HG03439 (cell line): Measurements from ENCODE around the gene UNKL.
"Not testable (repeated sequence)": the region's sequence is repeated elsewhere in the genome, so short reads cannot be mapped to it uniquely, and the experiment has no call there.

Source experiments
- ATAC-seq: cut with Tn5 transposase; IDR thresholded peaks from one replicate; pipeline ENCODE4 v1.9.1; 2021; ENCODE audit warnings: mild to moderate bottlenecking, moderate library complexity; ENCODE audit not compliant: unreplicated experiment

Gene UNKL

GRCh38 chr16:1330260-1330914 is 84.1 kb downstream of the UNKL start:
- ATAC-seq = no peak

GRCh38 chr16:1328961-1329360 is 85.5 kb downstream of the UNKL start:
- not testable (repeated sequence) for ATAC-seq

- not testable (repeated sequence) for ATAC-seq
Measured at GRCh38 chr16:1328136-1328535, 86.4 kb downstream of the UNKL start.

- no peak for ATAC-seq
Measured at GRCh38 chr16:1327619-1327947, 86.9 kb downstream of the UNKL start.

- ATAC-seq = no peak
Measured at GRCh38 chr16:1326946-1327618, 87.4 kb downstream of the UNKL start.

- no peak for ATAC-seq
Measured at GRCh38 chr16:1326391-1326790, 88.1 kb downstream of the UNKL start.

- ATAC-seq = no peak
Measured at GRCh38 chr16:1325673-1326371, 88.7 kb downstream of the UNKL start.

GRCh38 chr16:1325261-1325660 is 89.2 kb downstream of the UNKL start:
- no peak for ATAC-seq

- ATAC-seq = no peak
Measured at GRCh38 chr16:1324286-1324826, 90.1 kb downstream of the UNKL start.

GRCh38 chr16:1323296-1324239 is 90.9 kb downstream of the UNKL start:
- ATAC-seq = no peak

- ATAC-seq = no peak
Measured at GRCh38 chr16:1322407-1322806, 92.1 kb downstream of the UNKL start.

GRCh38 chr16:1320658-1321240 is 93.8 kb downstream of the UNKL start:
- no peak for ATAC-seq

- no peak for ATAC-seq
Measured at GRCh38 chr16:1320097-1320496, 94.4 kb downstream of the UNKL start.

GRCh38 chr16:1319041-1319440 is 95.5 kb downstream of the UNKL start:
- ATAC-seq = no peak

- ATAC-seq = no peak
Measured at GRCh38 chr16:1318268-1318545, 96.3 kb downstream of the UNKL start.

- no peak for ATAC-seq
Measured at GRCh38 chr16:1317479-1318267, 96.8 kb downstream of the UNKL start.

GRCh38 chr16:1316033-1316405 is 98.5 kb downstream of the UNKL start:
- no peak for ATAC-seq

- no peak for ATAC-seq
Measured at GRCh38 chr16:1315081-1316032, 99.1 kb downstream of the UNKL start.
